AG04449 (cell line): ENCODE measurements around the gene SSBP3.

Experiments
- CTCF ChIA-PET: fragments of 350-600 bp; formaldehyde crosslinking; extraction: SDS; loops from one replicate; lab custom pipeline; 2021; ENCODE audit warnings: antibody characterized with exemption; lab: Yijun Ruan, JAX
- POLR2A ChIA-PET: fragments of 400-600, 350-600 bp; formaldehyde crosslinking; extraction: SDS; loops from one replicate; lab custom pipeline; 2020; ENCODE audit warnings: antibody characterized with exemption, inconsistent platforms; lab: Yijun Ruan, JAX
- DNase-seq: peaks from one replicate; pipeline ENCODE4 v3.0.0-alpha.2; 2010; ENCODE audit warnings: low read depth, low spot score
- H3K4me3 ChIP-seq: 2 replicates; pipeline ENCODE4 v1.5.1; 2011; ENCODE audit warnings: low read depth, mild to moderate bottlenecking, control low read depth, low read length
- TF ChIP-seq, protein P1 (sequence below): IDR thresholded peaks from one replicate; pipeline ENCODE4 v1.5.1; 2011; ENCODE audit warnings: mild to moderate bottlenecking, moderate library complexity, low read length, control low read depth, inconsistent platforms; ENCODE audit not compliant: insufficient read depth; ENCODE audit errors: missing control alignments

The SSBP3 gene

GRCh38 chr1:54323921-54324250 is 82.3 kb downstream of the SSBP3 start:
- H3K4me3 ChIP-seq, result no peak overlapping the region
- TF ChIP-seq, protein P1, sequence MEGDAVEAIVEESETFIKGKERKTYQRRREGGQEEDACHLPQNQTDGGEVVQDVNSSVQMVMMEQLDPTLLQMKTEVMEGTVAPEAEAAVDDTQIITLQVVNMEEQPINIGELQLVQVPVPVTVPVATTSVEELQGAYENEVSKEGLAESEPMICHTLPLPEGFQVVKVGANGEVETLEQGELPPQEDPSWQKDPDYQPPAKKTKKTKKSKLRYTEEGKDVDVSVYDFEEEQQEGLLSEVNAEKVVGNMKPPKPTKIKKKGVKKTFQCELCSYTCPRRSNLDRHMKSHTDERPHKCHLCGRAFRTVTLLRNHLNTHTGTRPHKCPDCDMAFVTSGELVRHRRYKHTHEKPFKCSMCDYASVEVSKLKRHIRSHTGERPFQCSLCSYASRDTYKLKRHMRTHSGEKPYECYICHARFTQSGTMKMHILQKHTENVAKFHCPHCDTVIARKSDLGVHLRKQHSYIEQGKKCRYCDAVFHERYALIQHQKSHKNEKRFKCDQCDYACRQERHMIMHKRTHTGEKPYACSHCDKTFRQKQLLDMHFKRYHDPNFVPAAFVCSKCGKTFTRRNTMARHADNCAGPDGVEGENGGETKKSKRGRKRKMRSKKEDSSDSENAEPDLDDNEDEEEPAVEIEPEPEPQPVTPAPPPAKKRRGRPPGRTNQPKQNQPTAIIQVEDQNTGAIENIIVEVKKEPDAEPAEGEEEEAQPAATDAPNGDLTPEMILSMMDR, result no peak
- ChIA-PET CTCF (interaction anchor here (1.0 kb wide), 1 partner anchor 12 kb away, joined by 3 read pairs; no protein-coding TSS in a partner anchor), POLR2A (no interaction called here)
- no peak for DNase-seq

DNA sequence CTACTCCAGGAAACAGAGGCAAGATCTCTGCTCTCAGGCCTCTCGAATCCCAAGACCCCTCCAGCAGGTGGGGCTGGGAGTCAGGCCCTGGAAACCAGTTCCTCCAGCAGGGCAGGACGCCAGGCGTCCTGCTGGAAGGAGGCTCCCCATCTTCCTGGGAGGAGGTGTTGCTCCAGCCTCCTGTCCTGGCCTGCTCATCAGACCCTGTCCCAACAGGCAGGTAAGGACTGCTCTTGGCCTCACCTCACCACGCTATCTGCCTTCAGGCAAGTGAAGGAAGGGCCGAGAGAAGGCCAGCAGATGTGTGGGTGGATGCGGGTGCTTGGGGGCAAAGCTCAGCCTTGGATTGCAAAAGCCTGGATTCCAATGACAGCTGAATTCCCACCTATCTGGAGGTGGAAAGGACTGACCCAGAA is 82.9 kb downstream of the SSBP3 start:
- TF ChIP-seq, protein P1, result no peak
- no peak overlapping the region for H3K4me3 ChIP-seq
- no peak for DNase-seq
- ChIA-PET CTCF (interaction anchor here (1.0 kb wide), 1 partner anchor 12 kb away, joined by 3 read pairs; no protein-coding TSS in a partner anchor), POLR2A (no interaction called here)

- H3K4me3 ChIP-seq, result no peak overlapping the region
- TF ChIP-seq, protein P1, result no peak
- ChIA-PET POLR2A (no interaction called here), CTCF (no interaction called here)
- no peak for DNase-seq
Observed at GRCh38 chr1:54318246-54318814, 87.9 kb downstream of the SSBP3 start.

DNA sequence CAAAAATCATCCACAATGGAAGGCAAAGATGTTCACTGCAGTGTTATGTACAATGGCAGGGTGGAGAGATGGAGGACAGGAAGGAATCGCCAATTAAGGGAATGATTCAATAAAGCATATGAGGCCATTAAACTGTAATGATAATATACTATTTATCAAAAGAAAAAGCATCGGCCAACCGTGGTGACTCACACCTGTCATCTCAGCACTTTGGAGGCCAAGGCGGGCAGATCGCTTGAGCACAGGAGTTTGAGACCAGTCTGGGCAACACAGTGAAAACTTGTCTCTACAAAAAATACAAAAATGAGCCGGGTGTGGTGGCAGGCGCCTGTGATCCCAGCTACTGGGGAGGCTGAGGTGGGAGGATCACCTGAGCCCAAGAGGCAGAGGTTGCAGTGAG is 89.1 kb downstream of the SSBP3 start:
- no peak overlapping the region for H3K4me3 ChIP-seq
- ChIA-PET CTCF (no interaction called here), POLR2A (no interaction called here)
- TF ChIP-seq, protein P1, result no peak
- DNase-seq, result no peak

DNA sequence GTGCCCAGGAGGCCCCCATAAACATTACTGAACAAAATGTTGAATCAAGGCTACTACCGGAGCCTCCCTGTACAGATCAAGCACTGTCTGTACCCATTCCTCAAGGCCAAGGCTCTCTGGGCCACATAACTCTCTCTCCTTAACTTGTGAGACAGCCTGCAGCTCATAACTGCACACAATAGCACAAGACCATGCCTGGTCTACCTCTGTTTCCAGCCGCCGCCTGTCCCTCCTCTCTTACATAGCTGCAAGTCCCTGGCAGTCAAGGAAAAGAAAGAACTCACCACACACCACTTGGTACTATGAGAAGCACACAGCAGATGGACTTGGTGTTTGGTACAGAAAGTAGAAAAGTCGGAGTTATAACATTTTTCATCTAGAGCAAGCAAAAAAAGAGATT is 91.1 kb downstream of the SSBP3 start:
- H3K4me3 ChIP-seq, result no peak overlapping the region
- ChIA-PET POLR2A (no interaction called here), CTCF (interaction anchor here (1.0 to 1.5 kb wide), 2 partner anchors 11 to 13 kb away, joined by 4 read pairs; no protein-coding TSS in a partner anchor)
- TF ChIP-seq, protein P1, result no peak
- no peak for DNase-seq

DNA sequence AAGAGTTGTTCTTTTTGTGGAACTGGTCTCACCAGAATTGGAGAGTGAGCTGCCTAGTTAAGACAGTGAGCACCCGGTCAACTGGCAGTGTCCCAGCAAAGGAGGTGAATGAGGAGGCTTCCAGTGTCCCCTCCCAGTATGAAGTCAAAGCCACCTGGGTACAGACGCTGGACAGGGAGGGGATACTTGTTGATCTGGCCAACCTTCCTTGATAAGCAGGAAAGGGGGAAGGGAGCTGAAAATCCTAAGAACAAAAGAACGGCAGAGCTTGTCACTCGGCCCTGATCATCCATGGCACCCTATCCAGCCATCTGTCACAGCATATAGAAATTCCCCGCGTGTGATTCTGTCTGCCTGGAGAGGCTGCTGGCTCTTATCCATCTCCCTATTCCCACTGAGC is 91.5 kb downstream of the SSBP3 start:
- ChIA-PET POLR2A (no interaction called here), CTCF (interaction anchor here (1.0 to 1.5 kb wide), 2 partner anchors 11 to 14 kb away, joined by 4 read pairs; no protein-coding TSS in a partner anchor)
- TF ChIP-seq, protein P1, result no peak
- H3K4me3 ChIP-seq, result no peak overlapping the region
- DNase-seq, result no peak
